ENCODE results near the gene FCRLB. TPM values are rescaled to one million over a fixed set of nuclear protein-coding genes. Genes with fewer than 3 reads are reported as not detected.
"Not testable (repeated sequence)": the region's sequence is repeated elsewhere in the genome, so short reads cannot be mapped to it uniquely, and the experiment has no call there.

The FCRLB gene
- polyA plus RNA-seq (2011; rRNA removed), result 0.69 and 0.75 TPM in 2 replicates
- 1.1 and 1.6 TPM in 2 replicates for polyA plus RNA-seq (2012; cell fraction: cytosol; rRNA removed)
- 1.3 and 1.7 TPM in 2 replicates for polyA plus RNA-seq (2012; cell fraction: nucleus; rRNA removed)
- 0.48 to 0.62 TPM (median 0.54 TPM) in 3 replicates for polyA plus RNA-seq (2017; fragmentation: RNase III; extraction: RNeasy Plus Mini Kit Qiagen cat#74134 plus additional on column Dnase treatment)
- polyA minus RNA-seq (2011; rRNA and poly(A)+ RNA removed), result 0.34 and 0.70 TPM in 2 replicates

- ATAC-seq, result no peak
- 48% methylated on average over 4 of the region's 4 CpGs for WGBS (ENCODE audit: missing lambda C conversion rate)
- ChIA-PET POLR2A (no interaction called here), CTCF (no interaction called here)
- H3K4me1 ChIP-seq, result peaks cover 15% of the 10 kb centered on the region; the same call in 2 of the 3 replicates
- H3K27ac ChIP-seq, result 0 out of 6 replicates have a peak within 1 kb of the TSS, but pooled peaks of 1 of the 2 experiments have one; percentile 17
- TF ChIP-seq ZFP36 (IDR thresholded peaks at IDR 0.05; ENCODE audit: borderline replicate concordance, partially characterized antibody) (no peak), HOXA7 (CRISPR knock-in tag; IDR thresholded peaks at IDR 0.05) (no peak), E2F6 (IDR thresholded peaks at IDR 0.05; ENCODE audit: borderline replicate concordance, low read depth) (no peak)
- no peaks in the 10 kb centered on the region for H3K9me3 ChIP-seq
- no peak within 1 kb of the TSS for H3K4me3 ChIP-seq
- H3K4me2 ChIP-seq, result peak within 1 kb of the TSS; percentile 44; the same call in 2 of the 3 replicates
- no peak for FAIRE-seq
- DNase-seq (ENCODE audit: low read depth in 1 of 2, low spot score in 1 of 2), result no peak
These were observed at the start of gene FCRLB for GRCh38 chr1:161720956-161721737. TSS of gene FCRLB (plus strand) at chr1:161721544. CDS start at chr1:161722673, 1,129 bp downstream.

- H3K4me3 ChIP-seq; H3K4me1 ChIP-seq; POLR2A ChIA-PET; CTCF ChIA-PET; ATAC-seq; DNase-seq (ENCODE audit: low read depth in 1 of 2, low spot score in 1 of 2); H3K4me2 ChIP-seq; H3K27ac ChIP-seq; FAIRE-seq; H3K9me3 ChIP-seq: not testable (repeated sequence)
- WGBS (ENCODE audit: missing lambda C conversion rate), result 79% methylated on average over 5 of the region's 7 CpGs
These were observed 47.9 kb upstream of the FCRLB start for GRCh38 chr1:161673437-161673836.

- 78% methylated on average over 3 of the region's 3 CpGs for WGBS (ENCODE audit: missing lambda C conversion rate)
- CTCF ChIA-PET; H3K9me3 ChIP-seq; H3K4me1 ChIP-seq; H3K4me2 ChIP-seq; H3K27ac ChIP-seq; H3K4me3 ChIP-seq; ATAC-seq; DNase-seq (ENCODE audit: low read depth in 1 of 2, low spot score in 1 of 2); FAIRE-seq; POLR2A ChIA-PET: not testable (repeated sequence)
These were observed 46.9 kb upstream of the FCRLB start for GRCh38 chr1:161674447-161674846.

- H3K4me3 ChIP-seq; FAIRE-seq; H3K9me3 ChIP-seq; POLR2A ChIA-PET; ATAC-seq; CTCF ChIA-PET; H3K4me1 ChIP-seq; H3K27ac ChIP-seq; DNase-seq (ENCODE audit: low read depth in 1 of 2, low spot score in 1 of 2); H3K4me2 ChIP-seq: not testable (repeated sequence)
- WGBS (ENCODE audit: missing lambda C conversion rate), result 83% methylated on average over 2 of the region's 3 CpGs
These were observed 46.4 kb upstream of the FCRLB start for GRCh38 chr1:161674908-161675307.

- Histone ChIP-seq H3K4me2 (no peak overlapping the region), H3K4me1 (no peaks in the 10 kb centered on the region), H3K4me3 (no peak overlapping the region), H3K9me3 (no peaks in the 10 kb centered on the region), H3K27ac (no peak overlapping the region)
- DNase-seq (ENCODE audit: low read depth in 1 of 2, low spot score in 1 of 2) (no peak), ATAC-seq (no peak), FAIRE-seq (no peak)
- TF ChIP-seq ATOH8 (CRISPR knock-in tag; IDR thresholded peaks at IDR 0.05; ENCODE audit: low read depth), result no peak
- TF ChIP-seq HEYL (CRISPR knock-in tag; IDR thresholded peaks at IDR 0.05), result no peak
- TF ChIP-seq FOXS1 (CRISPR knock-in tag; IDR thresholded peaks at IDR 0.05), result no peak
- no peak for TF ChIP-seq HDAC2 (IDR thresholded peaks at IDR 0.05)
- TF ChIP-seq TFCP2L1 (CRISPR knock-in tag; IDR thresholded peaks at IDR 0.05), result no peak
- no peak for TF ChIP-seq MAFK (IDR thresholded peaks at IDR 0.05; ENCODE audit: partially characterized antibody)
- no peak for TF ChIP-seq PHF8 (IDR thresholded peaks at IDR 0.05; ENCODE audit: borderline replicate concordance, low read depth)
- no peak for TF ChIP-seq HOXB13 (CRISPR knock-in tag; IDR thresholded peaks at IDR 0.05; ENCODE audit: low read depth)
- no peak for TF ChIP-seq JUN (IDR thresholded peaks at IDR 0.05)
- TF ChIP-seq POLR2A (IDR thresholded peaks at IDR 0.05; ENCODE audit: low read length), result no peak
- TF ChIP-seq ZSCAN20 (CRISPR knock-in tag; IDR thresholded peaks at IDR 0.05), result no peak
- TF ChIP-seq HOXB5 (CRISPR knock-in tag; IDR thresholded peaks at IDR 0.05), result no peak
- no peak for TF ChIP-seq MYC (IDR thresholded peaks at IDR 0.05; ENCODE audit: borderline replicate concordance, low read length)
- no peak for TF ChIP-seq MAX (IDR thresholded peaks at IDR 0.05)
- no peak for TF ChIP-seq MAZ (IDR thresholded peaks at IDR 0.05; ENCODE audit: borderline replicate concordance, low read depth, low read length)
- TF ChIP-seq USF2 (IDR thresholded peaks at IDR 0.05), result no peak
- no peak for TF ChIP-seq KDM5A (IDR thresholded peaks at IDR 0.05)
- TF ChIP-seq RNF2 (IDR thresholded peaks at IDR 0.05; ENCODE audit: borderline replicate concordance, low read depth), result no peak
- POLR2A ChIA-PET, result no interaction called here
- 92% methylated on average over 2 of the region's 2 CpGs for WGBS (ENCODE audit: missing lambda C conversion rate)
- CTCF ChIA-PET, result no interaction called here
These were observed 44.9 kb upstream of the FCRLB start for GRCh38 chr1:161676441-161676840.

Measured in A549 (cell line).